Activated CD4-positive, alpha-beta T cell treated with anti-CD3 and anti-CD28 coated beads, Interleukin-2, amount 10 ng/mL, durations not matched to agents 24 days and 14 days (primary cell): ENCODE measurements around the gene ALG6. TPM values are rescaled to one million over a fixed set of nuclear protein-coding genes. Genes with fewer than 3 reads are reported as not detected.

ENCODE experiments used
- DNase-seq: peaks from one replicate; pipeline ENCODE4 v3.0.0; 2022
- H3K27ac Mint-ChIP-seq: one replicate; pipeline ENCODE4 v1.8.0; 2022; ENCODE audit warnings: mild to moderate bottlenecking, mixed read lengths
- H3K27me3 Mint-ChIP-seq: one replicate; pipeline ENCODE4 v1.8.0; 2022; ENCODE audit warnings: mixed read lengths
- H3K36me3 Mint-ChIP-seq: one replicate; pipeline ENCODE4 v1.8.0; 2022; ENCODE audit warnings: low read depth, mild to moderate bottlenecking, mixed read lengths
- H3K4me1 Mint-ChIP-seq: one replicate; pipeline ENCODE4 v1.8.0; 2021; ENCODE audit warnings: mixed read lengths
- H3K4me3 Mint-ChIP-seq: one replicate; pipeline ENCODE4 v1.8.0; 2022; ENCODE audit warnings: mild to moderate bottlenecking, moderate library complexity, mixed read lengths
- H3K9me3 Mint-ChIP-seq: one replicate; pipeline ENCODE4 v1.8.0; 2021; ENCODE audit warnings: mixed read lengths
- intact Hi-C: fragments of 100-400 bp; cut with micrococcal nuclease; formaldehyde crosslinking; loops from one replicate; pipeline ENCODE4 v1.15.1; 2023
- total RNA-seq: library from RNA; stranded (reverse); gene quantifications from 2 replicates; pipeline ENCODE4 v1.2.3, GENCODE V29; 2022

ALG6 gene
- total RNA-seq, 1 donor from 2014 or later: 27.7 TPM

- Mint-ChIP-seq H3K27me3 (peaks cover 72% of the 10 kb centered on the region), H3K4me1 (peaks cover 33% of the 10 kb centered on the region), H3K36me3 (peaks cover 17% of the 10 kb centered on the region), H3K4me3 (peak overlapping the region; percentile 69), H3K27ac (peak overlapping the region; percentile 84), H3K9me3 (peaks cover 18% of the 10 kb centered on the region)
- peak; percentile 60 for DNase-seq
- intact Hi-C loops: loop anchor here (10.0 kb wide), 1 partner anchor 479 kb away; no protein-coding TSS in a partner anchor
These were observed 43.3 kb upstream of the ALG6 start for GRCh38 chr1:63323865-63324778.

DNA sequence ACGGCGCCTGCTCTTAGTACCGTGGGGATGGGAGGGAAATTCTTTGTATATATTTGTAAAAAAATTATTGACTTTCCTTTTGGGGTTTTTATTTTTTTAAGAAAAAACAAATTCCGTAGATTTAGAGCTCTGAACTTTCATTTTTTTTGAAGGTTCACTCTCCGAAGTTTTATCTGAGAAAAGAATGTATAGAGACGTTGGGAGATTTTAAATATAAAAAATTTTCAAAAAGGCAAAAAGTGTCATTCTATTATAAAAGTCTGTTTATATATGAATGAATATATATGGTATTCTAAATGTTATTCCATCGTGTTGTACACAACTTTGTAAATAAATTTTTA, 42.7 kb upstream of the ALG6 start:
- Mint-ChIP-seq H3K36me3 (peaks cover 13% of the 10 kb centered on the region), H3K27ac (peak overlapping the region; percentile 84), H3K4me3 (peak overlapping the region; percentile 69), H3K9me3 (peaks cover 14% of the 10 kb centered on the region), H3K4me1 (peaks cover 30% of the 10 kb centered on the region), H3K27me3 (peaks cover 72% of the 10 kb centered on the region)
- intact Hi-C loops: loop anchor here (5.0 to 10.0 kb wide), 2 partner anchors 198 to 480 kb away; partner anchors contain the start of genes EFCAB7 and ITGB3BP
- DNase-seq: no peak

DNA sequence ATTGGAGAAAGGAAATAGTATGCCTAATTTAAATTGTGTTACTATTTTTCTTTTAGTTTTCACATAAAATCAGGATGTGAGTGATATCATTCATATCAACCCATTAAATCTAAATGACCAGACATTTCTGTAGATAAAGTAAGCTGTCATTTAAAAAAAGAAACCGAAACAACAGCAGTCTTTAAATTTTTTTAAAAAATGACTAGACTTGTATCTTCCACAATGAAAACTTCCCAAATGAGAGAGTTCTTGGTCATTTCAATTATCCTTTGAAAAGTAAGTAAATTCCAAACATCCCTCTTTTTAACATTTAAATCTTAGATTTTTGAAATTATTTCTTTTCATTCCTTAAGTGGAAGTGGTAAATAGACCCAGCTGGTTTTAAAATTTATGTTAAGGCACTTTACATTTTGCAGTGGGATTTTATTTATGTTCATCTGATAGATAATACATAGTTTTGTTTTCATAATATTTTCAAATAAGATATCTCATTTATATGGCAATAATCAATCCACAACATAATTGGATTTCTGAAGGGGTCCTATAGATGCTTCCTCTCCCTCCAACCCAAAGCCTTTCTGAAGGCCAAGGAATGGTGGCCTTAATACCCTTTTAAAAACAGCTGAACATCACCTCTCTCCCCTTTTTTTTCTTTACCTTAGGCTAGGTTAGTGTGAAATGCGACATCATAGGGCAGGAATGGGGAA, 42.0 kb upstream of the ALG6 start:
- intact Hi-C loops: loop anchor here (5.0 to 10.0 kb wide), 2 partner anchors 197 to 481 kb away; partner anchors contain the start of genes EFCAB7 and ITGB3BP
- Mint-ChIP-seq H3K27me3 (peaks cover 70% of the 10 kb centered on the region), H3K4me1 (peaks cover 31% of the 10 kb centered on the region), H3K9me3 (peaks cover 14% of the 10 kb centered on the region), H3K36me3 (peaks cover 14% of the 10 kb centered on the region), H3K4me3 (no peak overlapping the region), H3K27ac (no peak overlapping the region)
- no peak for DNase-seq

DNA sequence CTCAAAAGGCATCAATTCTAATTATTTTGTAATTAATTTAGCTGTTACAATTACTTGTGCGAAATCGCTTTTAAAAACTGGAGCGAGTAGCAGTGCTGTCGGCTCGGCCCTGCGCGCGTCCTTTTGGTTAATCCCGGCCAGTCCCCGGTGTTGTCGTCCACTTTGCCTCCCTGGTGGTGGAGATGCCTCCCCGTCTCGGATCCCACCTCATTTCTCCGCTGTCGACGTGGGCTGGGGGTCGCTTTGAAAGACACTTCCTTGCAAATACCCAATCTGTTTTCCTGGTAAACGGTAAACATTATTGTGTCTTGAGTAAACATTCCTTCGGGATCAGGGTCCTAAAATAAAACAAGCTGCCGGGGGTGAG, 41.3 kb upstream of the ALG6 start:
- Mint-ChIP-seq H3K4me1 (peaks cover 32% of the 10 kb centered on the region), H3K27me3 (peaks cover 71% of the 10 kb centered on the region), H3K36me3 (peaks cover 11% of the 10 kb centered on the region), H3K27ac (peak overlapping the region; percentile 6), H3K4me3 (peak overlapping the region; percentile 19), H3K9me3 (peaks cover 15% of the 10 kb centered on the region)
- intact Hi-C loops: loop anchor here (2.0 to 10.0 kb wide), 3 partner anchors 196 to 481 kb away; partner anchors contain the start of genes EFCAB7 and ITGB3BP
- no peak for DNase-seq

DNA sequence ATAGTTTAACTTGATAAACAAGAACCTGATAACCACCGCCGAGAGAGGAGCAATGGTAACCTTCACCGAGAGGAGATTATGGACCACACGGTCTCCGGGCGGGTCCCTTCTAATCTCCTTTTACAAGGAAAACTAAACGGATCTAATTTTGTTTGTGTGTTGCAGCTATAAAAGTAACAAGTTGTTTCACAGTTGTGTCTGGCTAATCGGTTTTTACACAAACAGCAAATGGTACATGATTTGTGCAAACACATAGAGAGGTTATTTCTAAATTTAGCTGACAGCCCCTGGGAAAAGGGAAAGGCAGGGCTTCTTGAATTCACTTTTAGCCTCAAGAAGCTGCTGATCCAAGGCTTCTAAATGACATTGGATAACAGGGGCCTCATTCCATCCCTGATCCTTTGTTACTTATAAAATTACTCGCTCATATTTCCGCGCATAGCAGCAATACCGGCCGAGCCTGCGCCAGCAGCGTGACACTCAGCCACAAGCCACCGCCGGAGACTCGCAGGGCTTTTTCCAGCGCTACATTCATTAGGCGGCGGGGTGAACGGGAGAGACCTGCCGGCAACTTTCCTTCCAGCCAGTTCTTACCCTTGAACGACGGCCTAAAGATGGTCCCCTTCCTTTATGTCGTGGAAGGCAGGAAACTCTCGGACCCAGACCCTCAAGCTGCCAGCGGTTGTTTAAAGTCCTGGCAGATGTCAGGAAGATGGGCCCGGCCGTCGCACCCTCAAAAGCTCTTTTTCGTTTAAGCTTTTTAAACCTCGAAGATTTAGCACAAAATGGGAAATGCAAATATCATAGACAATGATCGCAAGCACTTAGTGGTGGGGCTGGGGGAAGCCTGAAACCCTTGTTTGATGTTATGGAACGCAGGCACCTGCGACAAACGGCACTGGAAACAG, 40.7 kb upstream of the ALG6 start:
- peak overlapping the region; percentile 19 for H3K4me3 Mint-ChIP-seq
- H3K4me1 Mint-ChIP-seq: peaks cover 26% of the 10 kb centered on the region

GRCh38 chr1:63327417-63328054, 39.9 kb upstream of the ALG6 start:
- intact Hi-C loops: loop anchor here (1.0 to 10.0 kb wide), 5 partner anchors 9 to 483 kb away; partner anchors contain the start of genes EFCAB7 and ITGB3BP
- Mint-ChIP-seq H3K4me3 (peak overlapping the region; percentile 36), H3K27ac (peak overlapping the region; percentile 78), H3K9me3 (peaks cover 11% of the 10 kb centered on the region), H3K4me1 (peaks cover 23% of the 10 kb centered on the region), H3K36me3 (peaks cover 4% of the 10 kb centered on the region), H3K27me3 (peaks cover 71% of the 10 kb centered on the region)
- DNase-seq: peak; percentile 88

More for the DNA sequence above, 40.7 kb upstream of the ALG6 start:
- intact Hi-C loops: loop anchor here (1.0 to 10.0 kb wide), 5 partner anchors 8 to 482 kb away; partner anchors contain the start of genes EFCAB7 and ITGB3BP
- peak overlapping the region; percentile 78 for H3K27ac Mint-ChIP-seq
- peaks cover 67% of the 10 kb centered on the region for H3K27me3 Mint-ChIP-seq
- H3K36me3 Mint-ChIP-seq: peaks cover 6% of the 10 kb centered on the region
- H3K9me3 Mint-ChIP-seq: peaks cover 9% of the 10 kb centered on the region
- peak; percentile 66 for DNase-seq

DNA sequence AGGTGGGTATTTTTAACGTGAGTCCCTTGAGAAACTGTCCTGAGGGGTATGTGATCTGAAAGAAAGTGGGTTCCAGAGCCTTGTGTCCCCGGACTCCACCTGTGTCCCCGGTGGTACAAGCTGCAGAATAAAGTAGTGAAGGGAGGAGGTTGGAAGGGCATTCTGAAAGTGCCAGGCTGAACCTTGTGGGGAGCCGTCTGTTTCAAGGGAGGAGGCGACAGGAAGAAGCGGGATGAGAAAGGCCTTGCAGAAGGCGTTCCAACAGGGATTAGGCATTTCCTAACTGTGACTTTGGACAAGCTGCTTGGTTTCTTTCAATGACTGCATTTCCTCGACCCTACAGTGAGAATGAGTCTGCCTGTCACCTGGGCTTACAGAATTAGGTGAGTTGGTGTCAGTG, 39.3 kb upstream of the ALG6 start:
- peak overlapping the region; percentile 78 for H3K27ac Mint-ChIP-seq
- peaks cover 11% of the 10 kb centered on the region for H3K9me3 Mint-ChIP-seq
- intact Hi-C loops: loop anchor here (5.0 to 10.0 kb wide), 2 partner anchors 194 to 483 kb away; partner anchors contain the start of genes EFCAB7 and ITGB3BP
- DNase-seq: no peak
- H3K36me3 Mint-ChIP-seq: peaks cover 4% of the 10 kb centered on the region
- H3K4me1 Mint-ChIP-seq: peaks cover 23% of the 10 kb centered on the region
- peak overlapping the region; percentile 7 for H3K4me3 Mint-ChIP-seq
- H3K27me3 Mint-ChIP-seq: peaks cover 76% of the 10 kb centered on the region

DNA sequence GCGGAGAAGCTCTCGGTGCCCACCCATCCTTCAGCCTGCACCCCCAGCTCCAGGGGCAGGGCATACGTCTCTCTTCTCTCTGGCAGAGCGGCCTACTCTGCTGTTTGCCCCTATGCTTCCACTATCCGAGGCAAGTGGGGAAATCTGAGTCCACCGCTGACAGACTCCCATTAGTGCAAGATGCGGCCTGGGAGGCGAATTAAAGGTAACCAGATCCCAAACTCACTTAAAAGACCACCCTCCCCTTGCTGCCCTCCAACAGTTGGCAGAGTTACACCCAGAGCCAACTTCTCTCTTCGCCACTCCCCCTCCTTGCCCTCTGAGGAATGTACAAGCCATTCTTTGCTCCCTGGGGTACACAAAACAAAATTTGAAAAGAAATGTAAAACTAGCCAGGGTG, 38.6 kb upstream of the ALG6 start:
- no peak for DNase-seq
- Mint-ChIP-seq H3K4me1 (peaks cover 21% of the 10 kb centered on the region), H3K27ac (no peak overlapping the region), H3K27me3 (peaks cover 78% of the 10 kb centered on the region), H3K36me3 (peaks cover 4% of the 10 kb centered on the region), H3K9me3 (peaks cover 11% of the 10 kb centered on the region), H3K4me3 (no peak overlapping the region)
- intact Hi-C loops: loop anchor here (5.0 to 10.0 kb wide), 2 partner anchors 194 to 484 kb away; partner anchors contain the start of genes EFCAB7 and ITGB3BP

- Mint-ChIP-seq H3K27me3 (peaks cover 82% of the 10 kb centered on the region), H3K4me1 (peaks cover 19% of the 10 kb centered on the region), H3K36me3 (peaks cover 2% of the 10 kb centered on the region), H3K4me3 (peak overlapping the region; percentile 33), H3K9me3 (peaks cover 11% of the 10 kb centered on the region), H3K27ac (no peak overlapping the region)
- peak; percentile 62 for DNase-seq
- intact Hi-C loops: loop anchor here (5.0 to 10.0 kb wide), 2 partner anchors 193 to 485 kb away; partner anchors contain the start of genes EFCAB7 and ITGB3BP
These were observed 37.7 kb upstream of the ALG6 start for GRCh38 chr1:63329621-63330330.

GRCh38 chr1:63330331-63330916, 37.0 kb upstream of the ALG6 start:
- peaks cover 19% of the 10 kb centered on the region for H3K4me1 Mint-ChIP-seq
- H3K4me3 Mint-ChIP-seq: no peak overlapping the region
- H3K27ac Mint-ChIP-seq: peak overlapping the region; percentile 1
- H3K36me3 Mint-ChIP-seq: peaks cover 2% of the 10 kb centered on the region
- intact Hi-C loops: no loop called here
- peaks cover 11% of the 10 kb centered on the region for H3K9me3 Mint-ChIP-seq
- H3K27me3 Mint-ChIP-seq: peaks cover 85% of the 10 kb centered on the region
- peak; percentile 62 for DNase-seq

DNA sequence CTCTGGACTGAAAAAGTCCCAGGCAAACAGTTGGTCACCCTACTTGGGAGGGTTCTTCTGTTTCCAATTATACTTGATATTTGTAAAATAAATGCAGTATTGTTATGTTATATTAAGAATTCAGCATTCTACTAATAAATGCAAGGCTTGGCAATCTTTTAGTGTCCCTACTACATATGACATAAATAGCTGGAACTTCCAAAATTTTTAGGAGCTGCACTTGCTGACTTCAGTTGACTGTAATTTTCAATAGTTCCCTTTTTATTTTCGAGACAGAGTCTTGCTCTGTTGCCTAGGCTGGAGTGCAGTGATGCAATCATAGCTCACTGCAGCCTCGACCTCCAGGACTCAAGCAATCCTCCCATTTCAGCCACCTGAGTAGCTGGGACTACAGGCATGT, 25.0 kb upstream of the ALG6 start:
- Mint-ChIP-seq H3K9me3 (no peaks in the 10 kb centered on the region), H3K4me3 (no peak overlapping the region), H3K4me1 (no peaks in the 10 kb centered on the region), H3K36me3 (no peaks in the 10 kb centered on the region), H3K27ac (no peak overlapping the region), H3K27me3 (peaks cover 18% of the 10 kb centered on the region)
- intact Hi-C loops: no loop called here
- DNase-seq: no peak

DNA sequence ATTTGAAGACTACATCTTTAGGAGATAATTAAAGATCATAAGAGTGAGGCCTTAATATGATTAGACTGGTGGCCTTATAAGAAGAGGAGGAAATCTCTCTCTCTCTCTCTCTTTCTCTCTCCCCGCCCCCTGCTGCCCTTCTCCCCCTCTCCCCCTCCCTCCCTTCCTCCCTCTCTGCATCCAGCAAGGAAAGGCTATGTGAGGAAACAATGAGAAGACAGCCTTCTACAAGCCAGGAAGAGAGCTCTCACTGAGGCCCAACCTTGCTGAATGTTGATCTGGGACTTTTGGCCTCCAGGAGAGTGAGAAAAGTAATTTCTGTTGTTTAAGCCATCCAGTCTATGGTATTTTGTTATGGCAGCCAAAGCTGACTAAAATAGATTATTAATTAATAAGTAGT, 23.5 kb upstream of the ALG6 start:
- H3K4me3 Mint-ChIP-seq: no peak overlapping the region
- no peak overlapping the region for H3K27ac Mint-ChIP-seq
- no peaks in the 10 kb centered on the region for H3K36me3 Mint-ChIP-seq
- H3K27me3 Mint-ChIP-seq: peaks cover 21% of the 10 kb centered on the region
- intact Hi-C loops: no loop called here
- no peaks in the 10 kb centered on the region for H3K4me1 Mint-ChIP-seq
- H3K9me3 Mint-ChIP-seq: no peaks in the 10 kb centered on the region
- DNase-seq: no peak
